ENCODE data around the gene MPV17L2.

The MPV17L2 gene

GRCh38 chr19:18153556-18154134 is 39.4 kb upstream of the MPV17L2 start:
- TF ChIP-seq POLR2AphosphoS5 (IDR thresholded peaks at IDR 0.05; ENCODE audit: low read depth, low read length) = no peak
- TF ChIP-seq TAF1 (IDR thresholded peaks at IDR 0.05; ENCODE audit: borderline replicate concordance, insufficient read depth, low read length) = no peak
- TF ChIP-seq FOXP2 (optimal IDR thresholded peaks at IDR 0.05; ENCODE audit: borderline replicate concordance, extremely low read depth, extremely low read length, insufficient read depth) = no peak
- no peak for TF ChIP-seq REST (IDR thresholded peaks at IDR 0.05; ENCODE audit: insufficient read depth in 1 of 2, low read depth in 2 of 2, low read length in 2 of 2)
- no peak for TF ChIP-seq SIN3A (IDR thresholded peaks at IDR 0.05; ENCODE audit: borderline replicate concordance, insufficient read depth, low read length)

- TF ChIP-seq FOXP2 (optimal IDR thresholded peaks at IDR 0.05; ENCODE audit: borderline replicate concordance, extremely low read depth, extremely low read length, insufficient read depth) (no peak), SIN3A (IDR thresholded peaks at IDR 0.05; ENCODE audit: borderline replicate concordance, insufficient read depth, low read length) (no peak), POLR2AphosphoS5 (IDR thresholded peaks at IDR 0.05; ENCODE audit: low read depth, low read length) (no peak), TAF1 (IDR thresholded peaks at IDR 0.05; ENCODE audit: borderline replicate concordance, insufficient read depth, low read length) (no peak), REST (IDR thresholded peaks at IDR 0.05; ENCODE audit: insufficient read depth in 1 of 2, low read depth in 2 of 2, low read length in 2 of 2) (no peak)
Measured at GRCh38 chr19:18155095-18156087, 37.6 kb upstream of the MPV17L2 start.

GRCh38 chr19:18156268-18156667 is 36.8 kb upstream of the MPV17L2 start:
- TF ChIP-seq SIN3A (IDR thresholded peaks at IDR 0.05; ENCODE audit: borderline replicate concordance, insufficient read depth, low read length) (no peak), REST (IDR thresholded peaks at IDR 0.05; ENCODE audit: insufficient read depth in 1 of 2, low read depth in 2 of 2, low read length in 2 of 2) (no peak), TAF1 (IDR thresholded peaks at IDR 0.05; ENCODE audit: borderline replicate concordance, insufficient read depth, low read length) (no peak), POLR2AphosphoS5 (IDR thresholded peaks at IDR 0.05; ENCODE audit: low read depth, low read length) (no peak)

GRCh38 chr19:18156841-18157464 is 36.1 kb upstream of the MPV17L2 start:
- peak; percentile 85; the same call in 1 of the 2 replicates for TF ChIP-seq SIN3A (IDR thresholded peaks at IDR 0.05; ENCODE audit: borderline replicate concordance, insufficient read depth, low read length)
- peak; percentile 64 for TF ChIP-seq POLR2AphosphoS5 (IDR thresholded peaks at IDR 0.05; ENCODE audit: low read depth, low read length)
- peak; percentile 19 for TF ChIP-seq FOXP2 (optimal IDR thresholded peaks at IDR 0.05; ENCODE audit: borderline replicate concordance, extremely low read depth, extremely low read length, insufficient read depth)
- TF ChIP-seq TAF1 (IDR thresholded peaks at IDR 0.05; ENCODE audit: borderline replicate concordance, insufficient read depth, low read length) = peak; percentile 27; the same call in 1 of the 2 replicates
- peak in 1 of 2 experiments; percentile 65; a peak in 1 of 4 replicates for TF ChIP-seq REST (IDR thresholded peaks at IDR 0.05; ENCODE audit: insufficient read depth in 1 of 2, low read depth in 2 of 2, low read length in 2 of 2)

Data from PFSK-1 (cell line).